Activated CD8-positive, alpha-beta memory T cell treated with anti-CD3 and anti-CD28 coated beads, Interleukin-2, amount 10 ng/mL, durations not matched to agents 7 days and 5 days (primary cell): ENCODE results near the gene UHRF2. TPM values are rescaled to one million over a fixed set of nuclear protein-coding genes. Genes with fewer than 3 reads are reported as not detected.

Experiments
- ATAC-seq: fragments of 150-1000 bp; cut with Tn5 transposase; one replicate; pipeline ENCODE4 v1.10.0; 2021; ENCODE audit warnings: moderate library complexity
- CTCF ChIA-PET: fragments of 350-600 bp; sonication (Branson Sonifier 250); formaldehyde crosslinking; loops from one replicate; lab custom pipeline; 2021; ENCODE audit warnings: antibody characterized with exemption; lab: Charles Lee
- DNase-seq: peaks from one replicate; pipeline ENCODE4 v3.0.0-alpha.2; 2020
- H3K27ac Mint-ChIP-seq: one replicate; pipeline ENCODE4 v1.8.0; 2021; ENCODE audit warnings: mild to moderate bottlenecking, mixed read lengths
- H3K27me3 Mint-ChIP-seq: one replicate; pipeline ENCODE4 v1.8.0; 2021; ENCODE audit warnings: mixed read lengths
- H3K36me3 Mint-ChIP-seq: one replicate; pipeline ENCODE4 v1.8.0; 2021; ENCODE audit warnings: mild to moderate bottlenecking, mixed read lengths
- H3K4me1 Mint-ChIP-seq: one replicate; pipeline ENCODE4 v1.8.0; 2021; ENCODE audit warnings: mixed read lengths
- H3K4me3 Mint-ChIP-seq: one replicate; pipeline ENCODE4 v1.8.0; 2021; ENCODE audit warnings: mild to moderate bottlenecking, moderate library complexity, mixed read lengths
- H3K9me3 Mint-ChIP-seq: one replicate; pipeline ENCODE4 v1.8.0; 2022; ENCODE audit warnings: low read depth, mixed read lengths
- total RNA-seq, 2 experiments: library from RNA; stranded (reverse); gene quantifications; one replicate each; pipeline ENCODE4 v1.2.3, GENCODE V29; 2021

The UHRF2 gene
- total RNA-seq, 2 experiments from 2014 or later = 68.0 to 86.4 TPM

GRCh38 chr9:6473151-6473550, 60.2 kb downstream of the UHRF2 start:
- H3K36me3 Mint-ChIP-seq = peaks cover 19% of the 10 kb centered on the region
- CTCF ChIA-PET = no interaction called here
- H3K4me1 Mint-ChIP-seq = no peaks in the 10 kb centered on the region
- no peak for DNase-seq
- ATAC-seq = no peak
- no peaks in the 10 kb centered on the region for H3K27me3 Mint-ChIP-seq
- H3K9me3 Mint-ChIP-seq = no peaks in the 10 kb centered on the region
- no peak overlapping the region for H3K4me3 Mint-ChIP-seq
- H3K27ac Mint-ChIP-seq = no peak overlapping the region

GRCh38 chr9:6479959-6480358, 67.0 kb downstream of the UHRF2 start:
- no peaks in the 10 kb centered on the region for H3K27me3 Mint-ChIP-seq
- CTCF ChIA-PET = no interaction called here
- DNase-seq = no peak
- no peaks in the 10 kb centered on the region for H3K9me3 Mint-ChIP-seq
- H3K4me3 Mint-ChIP-seq = no peak overlapping the region
- no peak overlapping the region for H3K27ac Mint-ChIP-seq
- ATAC-seq = no peak
- no peaks in the 10 kb centered on the region for H3K4me1 Mint-ChIP-seq
- peaks cover 23% of the 10 kb centered on the region for H3K36me3 Mint-ChIP-seq

GRCh38 chr9:6484210-6484609, 71.2 kb downstream of the UHRF2 start:
- H3K4me1 Mint-ChIP-seq = no peaks in the 10 kb centered on the region

GRCh38 chr9:6488395-6488794, 75.4 kb downstream of the UHRF2 start:
- CTCF ChIA-PET = no interaction called here
- Mint-ChIP-seq H3K4me1 (peaks cover 2% of the 10 kb centered on the region), H3K27ac (no peak overlapping the region), H3K36me3 (peaks cover 34% of the 10 kb centered on the region), H3K4me3 (no peak overlapping the region), H3K9me3 (no peaks in the 10 kb centered on the region), H3K27me3 (no peaks in the 10 kb centered on the region)
- ATAC-seq (no peak), DNase-seq (no peak)

More at GRCh38 chr9:6484210-6484609, 71.2 kb downstream of the UHRF2 start:
- no peak overlapping the region for H3K4me3 Mint-ChIP-seq
- no peaks in the 10 kb centered on the region for H3K9me3 Mint-ChIP-seq
- no peaks in the 10 kb centered on the region for H3K27me3 Mint-ChIP-seq
- ATAC-seq = no peak
- no peak for DNase-seq
- CTCF ChIA-PET = no interaction called here
- H3K36me3 Mint-ChIP-seq = peaks cover 37% of the 10 kb centered on the region
- no peak overlapping the region for H3K27ac Mint-ChIP-seq

- CTCF ChIA-PET = no interaction called here
- DNase-seq = no peak
- Mint-ChIP-seq H3K27me3 (no peaks in the 10 kb centered on the region), H3K4me1 (peaks cover 2% of the 10 kb centered on the region), H3K9me3 (no peaks in the 10 kb centered on the region), H3K36me3 (peaks cover 34% of the 10 kb centered on the region), H3K27ac (no peak overlapping the region), H3K4me3 (no peak overlapping the region)
- no peak for ATAC-seq
Observed at GRCh38 chr9:6489099-6489498, 76.1 kb downstream of the UHRF2 start.

GRCh38 chr9:6490863-6491262, 77.9 kb downstream of the UHRF2 start:
- ATAC-seq (no peak), DNase-seq (no peak)
- CTCF ChIA-PET = no interaction called here
- no peak overlapping the region for H3K4me3 Mint-ChIP-seq
- H3K9me3 Mint-ChIP-seq = no peaks in the 10 kb centered on the region
- H3K27me3 Mint-ChIP-seq = no peaks in the 10 kb centered on the region
- peaks cover 31% of the 10 kb centered on the region for H3K36me3 Mint-ChIP-seq
- H3K4me1 Mint-ChIP-seq = peaks cover 2% of the 10 kb centered on the region
- H3K27ac Mint-ChIP-seq = no peak overlapping the region

- ATAC-seq (no peak), DNase-seq (no peak)
- no peaks in the 10 kb centered on the region for H3K9me3 Mint-ChIP-seq
- H3K36me3 Mint-ChIP-seq = peaks cover 36% of the 10 kb centered on the region
- no peak overlapping the region for H3K27ac Mint-ChIP-seq
- no peaks in the 10 kb centered on the region for H3K27me3 Mint-ChIP-seq
- H3K4me3 Mint-ChIP-seq = no peak overlapping the region
- CTCF ChIA-PET = interaction anchor here (1.0 to 1.3 kb wide), 2 partner anchors 8 to 80 kb away, joined by 3 to 4 read pairs; no protein-coding TSS in a partner anchor
- no peaks in the 10 kb centered on the region for H3K4me1 Mint-ChIP-seq
Observed at GRCh38 chr9:6495466-6495865, 82.5 kb downstream of the UHRF2 start.

GRCh38 chr9:6498982-6499381, 86.0 kb downstream of the UHRF2 start:
- no peaks in the 10 kb centered on the region for H3K27me3 Mint-ChIP-seq
- H3K4me1 Mint-ChIP-seq = no peaks in the 10 kb centered on the region
- peaks cover 42% of the 10 kb centered on the region for H3K36me3 Mint-ChIP-seq
- CTCF ChIA-PET = no interaction called here
- no peak overlapping the region for H3K4me3 Mint-ChIP-seq
- H3K9me3 Mint-ChIP-seq = no peaks in the 10 kb centered on the region
- DNase-seq (no peak), ATAC-seq (no peak)
- H3K27ac Mint-ChIP-seq = no peak overlapping the region

- no peaks in the 10 kb centered on the region for H3K27me3 Mint-ChIP-seq
- H3K4me1 Mint-ChIP-seq = no peaks in the 10 kb centered on the region
- DNase-seq (no peak), ATAC-seq (no peak)
- H3K9me3 Mint-ChIP-seq = no peaks in the 10 kb centered on the region
- H3K27ac Mint-ChIP-seq = peak overlapping the region; percentile 16
- peaks cover 56% of the 10 kb centered on the region for H3K36me3 Mint-ChIP-seq
- H3K4me3 Mint-ChIP-seq = no peak overlapping the region
- CTCF ChIA-PET = interaction anchor here (1.8 kb wide), 1 partner anchor 10 kb away, joined by 5 read pairs; no protein-coding TSS in a partner anchor
Observed at GRCh38 chr9:6501526-6502210, 88.7 kb downstream of the UHRF2 start.

- Mint-ChIP-seq H3K4me3 (no peak overlapping the region), H3K4me1 (no peaks in the 10 kb centered on the region), H3K9me3 (no peaks in the 10 kb centered on the region), H3K27me3 (no peaks in the 10 kb centered on the region), H3K27ac (no peak overlapping the region), H3K36me3 (peaks cover 53% of the 10 kb centered on the region)
- ATAC-seq (no peak), DNase-seq (no peak)
- CTCF ChIA-PET = no interaction called here
Observed at GRCh38 chr9:6502399-6502798, 89.4 kb downstream of the UHRF2 start.

GRCh38 chr9:6506571-6506970, 93.6 kb downstream of the UHRF2 start:
- CTCF ChIA-PET = no interaction called here
- Mint-ChIP-seq H3K9me3 (no peaks in the 10 kb centered on the region), H3K27me3 (no peaks in the 10 kb centered on the region), H3K27ac (no peak overlapping the region), H3K4me1 (no peaks in the 10 kb centered on the region), H3K36me3 (peaks cover 53% of the 10 kb centered on the region), H3K4me3 (no peak overlapping the region)
- no peak for DNase-seq
- ATAC-seq = no peak

- Mint-ChIP-seq H3K4me1 (no peaks in the 10 kb centered on the region), H3K27me3 (no peaks in the 10 kb centered on the region), H3K27ac (no peak overlapping the region), H3K36me3 (peaks cover 30% of the 10 kb centered on the region), H3K9me3 (no peaks in the 10 kb centered on the region), H3K4me3 (no peak overlapping the region)
- no peak for ATAC-seq
- no peak for DNase-seq
- CTCF ChIA-PET = no interaction called here
Observed at GRCh38 chr9:6512085-6512657, 99.2 kb downstream of the UHRF2 start.

- DNase-seq (no peak), ATAC-seq (no peak)
- no peak overlapping the region for H3K27ac Mint-ChIP-seq
- H3K9me3 Mint-ChIP-seq = peaks cover 3% of the 10 kb centered on the region
- H3K27me3 Mint-ChIP-seq = no peaks in the 10 kb centered on the region
- peaks cover 42% of the 10 kb centered on the region for H3K36me3 Mint-ChIP-seq
- H3K4me1 Mint-ChIP-seq = no peaks in the 10 kb centered on the region
- no peak overlapping the region for H3K4me3 Mint-ChIP-seq
- CTCF ChIA-PET = no interaction called here
Observed at GRCh38 chr9:6522263-6522662, 109.3 kb downstream of the UHRF2 start.

- no peak for ATAC-seq
- Mint-ChIP-seq H3K27me3 (no peaks in the 10 kb centered on the region), H3K4me3 (no peak overlapping the region), H3K36me3 (peaks cover 25% of the 10 kb centered on the region), H3K9me3 (peaks cover 3% of the 10 kb centered on the region), H3K27ac (no peak overlapping the region), H3K4me1 (no peaks in the 10 kb centered on the region)
- CTCF ChIA-PET = interaction anchor here (0.8 kb wide), 1 partner anchor 42 kb away, joined by 3 read pairs; no protein-coding TSS in a partner anchor
- no peak for DNase-seq
Observed at GRCh38 chr9:6525326-6526045, 112.5 kb downstream of the UHRF2 start.
